ENCODE results near the gene BHMT.

DNA sequence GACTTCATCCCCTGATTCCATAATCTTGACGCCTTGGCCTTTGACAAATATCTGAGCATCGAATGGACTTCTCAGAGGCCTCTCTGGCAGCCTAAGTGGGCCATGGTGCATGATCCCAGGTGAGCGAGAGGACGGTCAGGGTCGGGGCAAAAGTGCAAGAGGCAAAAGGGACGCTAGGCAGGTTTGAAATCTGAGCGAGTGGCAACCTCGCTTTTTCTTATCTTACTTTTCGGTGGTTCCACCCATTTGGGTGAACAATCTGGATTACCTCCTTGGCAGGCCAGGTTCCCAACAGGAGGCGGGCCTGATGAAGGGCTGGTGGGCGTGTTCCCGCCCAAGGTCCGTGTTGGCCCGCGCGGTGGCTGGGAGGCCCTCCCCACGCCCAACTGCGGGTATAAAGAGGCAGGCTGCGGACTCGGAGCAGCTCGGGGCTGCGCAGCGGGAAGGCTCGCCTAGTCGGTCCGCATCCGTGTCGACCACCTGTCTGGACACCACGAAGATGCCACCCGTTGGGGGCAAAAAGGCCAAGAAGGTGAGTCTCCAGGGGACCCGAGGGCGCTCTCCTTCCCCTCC is at the start of gene BHMT:
- TF ChIP-seq RORB (CRISPR knock-in tag; IDR thresholded peaks at IDR 0.05) = no peak
- TF ChIP-seq, protein P1, sequence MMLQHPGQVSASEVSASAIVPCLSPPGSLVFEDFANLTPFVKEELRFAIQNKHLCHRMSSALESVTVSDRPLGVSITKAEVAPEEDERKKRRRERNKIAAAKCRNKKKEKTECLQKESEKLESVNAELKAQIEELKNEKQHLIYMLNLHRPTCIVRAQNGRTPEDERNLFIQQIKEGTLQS (CRISPR knock-in tag; conservative IDR thresholded peaks at IDR 0.05) = no peak

Data from WTC11 (cell line).